HepG2 (cell line): ENCODE results near the gene C20orf204. TPM values are rescaled to one million over a fixed set of nuclear protein-coding genes. Genes with fewer than 3 reads are reported as not detected.
A peak's percentile ranks its signal among the peaks of the same experiment; 100 is the strongest.

Source experiments
- ARID2 ChIP-seq: sonication (generic); formaldehyde crosslinking; IDR thresholded peaks from 2 replicates; pipeline ENCODE4 v1.8.1; 2022; ENCODE audit warnings: mild to moderate bottlenecking, missing genetic modification reagents, borderline replicate concordance
- BCLAF1 ChIP-seq: fragments of 450-650 bp; IDR thresholded peaks from 2 replicates; pipeline ENCODE4 v1.6.1; 2017; ENCODE audit warnings: mild to moderate bottlenecking
- KAT7 ChIP-seq: IDR thresholded peaks from 2 replicates; pipeline ENCODE4 v1.6.1; 2018; ENCODE audit warnings: borderline replicate concordance, missing compliant biosample characterization
- LCORL ChIP-seq, 2 experiments: fragments of 450-650 bp in 1 of 2; sonication (generic) in 1 of 2; formaldehyde crosslinking in 1 of 2; IDR thresholded peaks; 2 replicates each; pipeline versions ENCODE4 v1.5.0 to v1.6.1; 2017 to 2020; ENCODE audit warnings: antibody characterized with exemption in 1 of 2, missing genetic modification reagents in 1 of 2
- MYPOP ChIP-seq: sonication (generic); formaldehyde crosslinking; IDR thresholded peaks from 2 replicates; pipeline ENCODE4 v1.8.1; 2023; ENCODE audit warnings: mild to moderate bottlenecking, moderate library complexity, missing genetic modification reagents
- RBM39 ChIP-seq: fragments of 200-400 bp; formaldehyde crosslinking; IDR thresholded peaks from one replicate; pipeline ENCODE4 v1.6.1; 2018; ENCODE audit warnings: antibody characterized with exemption, mild to moderate bottlenecking, low read depth, low read length; ENCODE audit not compliant: poor library complexity, severe bottlenecking
- ZBTB46 ChIP-seq: sonication (generic); formaldehyde crosslinking; IDR thresholded peaks from 2 replicates; pipeline ENCODE4 v1.4.0; 2020; ENCODE audit warnings: mild to moderate bottlenecking, missing genetic modification reagents, borderline replicate concordance
- ZFP37 ChIP-seq: sonication (generic); formaldehyde crosslinking; IDR thresholded peaks from 2 replicates; pipeline ENCODE4 v1.4.0; 2020; ENCODE audit warnings: missing genetic modification reagents, borderline replicate concordance
- ZFP82 ChIP-seq: sonication (generic); formaldehyde crosslinking; IDR thresholded peaks from 2 replicates; pipeline ENCODE4 v1.5.1; 2020; ENCODE audit warnings: mild to moderate bottlenecking, missing genetic modification reagents, borderline replicate concordance
- ZNF225 ChIP-seq: sonication (generic); formaldehyde crosslinking; IDR thresholded peaks from 2 replicates; pipeline ENCODE4 v1.4.0; 2020; ENCODE audit warnings: mild to moderate bottlenecking, missing genetic modification reagents
- ZNF546 ChIP-seq: sonication (generic); formaldehyde crosslinking; conservative IDR thresholded peaks from 2 replicates; pipeline ENCODE4 v1.8.1; 2023; ENCODE audit warnings: mild to moderate bottlenecking, missing genetic modification reagents
- ZNF556 ChIP-seq: sonication (generic); formaldehyde crosslinking; IDR thresholded peaks from 2 replicates; pipeline ENCODE4 v1.4.0; 2020; ENCODE audit warnings: mild to moderate bottlenecking, missing genetic modification reagents, borderline replicate concordance
- ZNF761 ChIP-seq: sonication (generic); formaldehyde crosslinking; conservative IDR thresholded peaks from 2 replicates; pipeline ENCODE4 v1.4.0; 2020; ENCODE audit warnings: mild to moderate bottlenecking, missing genetic modification reagents
- polyA plus RNA-seq, 8 experiments: library from polyadenylated mRNA; depleted of rRNA in 3 of 8; stranded (reverse) in 7 of 8; unstranded in 1 of 8; fragments of >200 nt; fragmentation: Illumina TruSeq in 4 of 8; extraction: Trizol in 4 of 8; gene quantifications; 2 replicates each; pipeline versions ENCODE4 v1.2.1 to v1.2.3, GENCODE V29; 2011 to 2016; ENCODE audit warnings: low read depth in 4 of 8, missing spikeins in 1 of 8, mixed read lengths in 1 of 8; ENCODE audit not compliant: insufficient read depth in 1 of 8
- total RNA-seq, 5 experiments: library from RNA; depleted of rRNA; stranded (reverse); fragments of >200 nt; fragmentation: Illumina TruSeq; extraction: Trizol; gene quantifications; 2 replicates each; pipeline ENCODE4 v1.2.3, GENCODE V29; 2016; ENCODE audit warnings: low read depth in 1 of 5
- TF ChIP-seq, protein P1 (sequence below): sonication (generic); formaldehyde crosslinking; IDR thresholded peaks from 2 replicates; pipeline ENCODE4 v1.8.1; 2022; ENCODE audit warnings: low read depth, mild to moderate bottlenecking, missing genetic modification reagents
- TF ChIP-seq, protein P2 (sequence below): sonication (generic); formaldehyde crosslinking; IDR thresholded peaks from 2 replicates; pipeline ENCODE4 v1.5.0; 2020; ENCODE audit warnings: mild to moderate bottlenecking, missing genetic modification reagents

The C20orf204 gene
- total and polyA plus RNA-seq, 2 of the 13 experiments (the other 11 are each of a cell fraction or from before 2014, with no cell fraction given) = 22.1 to 80.0 TPM

DNA sequence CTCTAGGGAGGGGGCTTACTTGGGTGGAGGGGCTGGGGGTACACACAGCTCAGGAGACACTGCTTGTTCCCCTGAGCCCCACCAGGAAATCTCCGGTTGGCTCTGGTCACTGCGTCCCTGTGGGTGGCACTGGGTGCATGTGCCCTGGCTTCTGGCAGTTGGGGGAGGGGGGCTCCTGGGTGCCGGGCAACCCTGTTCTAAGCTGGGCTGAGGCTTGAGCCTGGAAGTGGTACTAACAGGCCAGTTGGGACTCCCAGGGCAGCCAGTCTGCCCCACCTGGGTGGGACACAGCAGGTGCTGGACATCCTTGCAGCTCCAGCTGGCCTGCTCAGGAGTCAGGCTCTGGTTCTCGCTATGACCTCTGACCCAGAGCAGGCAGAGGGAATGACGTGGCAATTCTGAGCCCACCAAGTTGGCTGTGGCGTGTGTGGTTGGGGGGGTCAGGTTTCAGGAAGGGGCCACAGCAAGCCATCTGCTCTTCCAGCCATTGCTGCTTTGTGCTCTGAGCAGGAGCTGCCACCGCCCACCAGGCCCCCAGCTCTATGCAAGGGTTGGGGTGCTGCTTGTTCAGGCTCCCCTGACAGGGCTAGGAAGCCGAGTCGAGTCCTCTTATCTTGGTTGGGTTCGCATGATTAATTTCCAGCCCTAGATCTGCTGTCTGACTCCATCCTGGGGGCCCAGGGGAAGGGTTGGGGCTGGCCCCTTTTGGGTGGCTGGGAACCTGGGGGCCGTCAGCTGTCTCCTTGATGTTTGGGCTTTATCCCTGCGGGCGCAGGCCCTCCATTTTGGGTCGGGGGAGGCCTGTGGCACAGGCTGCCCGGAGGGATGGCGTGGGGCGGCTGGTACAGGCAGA is 590 bp downstream of the C20orf204 start (continued):
- no peak for TF ChIP-seq LCORL (IDR thresholded peaks at IDR 0.05)
- TF ChIP-seq LCORL (CRISPR knock-in tag; IDR thresholded peaks at IDR 0.05) = 0 out of 2 replicates have a peak, but pooled peaks have one; percentile 35
- TF ChIP-seq ZNF225 (CRISPR knock-in tag) = no peak; the same call in 1 of the 2 replicates
- no peak for TF ChIP-seq ZNF556 (CRISPR knock-in tag)
- TF ChIP-seq BCLAF1 = no peak
- TF ChIP-seq ZNF546 (CRISPR knock-in tag) = peak; percentile 41; the same call in 1 of the 2 replicates
- TF ChIP-seq ZNF761 (CRISPR knock-in tag) = 0 out of 2 replicates have a peak, but pooled peaks have one; percentile 5
- TF ChIP-seq, protein P1, sequence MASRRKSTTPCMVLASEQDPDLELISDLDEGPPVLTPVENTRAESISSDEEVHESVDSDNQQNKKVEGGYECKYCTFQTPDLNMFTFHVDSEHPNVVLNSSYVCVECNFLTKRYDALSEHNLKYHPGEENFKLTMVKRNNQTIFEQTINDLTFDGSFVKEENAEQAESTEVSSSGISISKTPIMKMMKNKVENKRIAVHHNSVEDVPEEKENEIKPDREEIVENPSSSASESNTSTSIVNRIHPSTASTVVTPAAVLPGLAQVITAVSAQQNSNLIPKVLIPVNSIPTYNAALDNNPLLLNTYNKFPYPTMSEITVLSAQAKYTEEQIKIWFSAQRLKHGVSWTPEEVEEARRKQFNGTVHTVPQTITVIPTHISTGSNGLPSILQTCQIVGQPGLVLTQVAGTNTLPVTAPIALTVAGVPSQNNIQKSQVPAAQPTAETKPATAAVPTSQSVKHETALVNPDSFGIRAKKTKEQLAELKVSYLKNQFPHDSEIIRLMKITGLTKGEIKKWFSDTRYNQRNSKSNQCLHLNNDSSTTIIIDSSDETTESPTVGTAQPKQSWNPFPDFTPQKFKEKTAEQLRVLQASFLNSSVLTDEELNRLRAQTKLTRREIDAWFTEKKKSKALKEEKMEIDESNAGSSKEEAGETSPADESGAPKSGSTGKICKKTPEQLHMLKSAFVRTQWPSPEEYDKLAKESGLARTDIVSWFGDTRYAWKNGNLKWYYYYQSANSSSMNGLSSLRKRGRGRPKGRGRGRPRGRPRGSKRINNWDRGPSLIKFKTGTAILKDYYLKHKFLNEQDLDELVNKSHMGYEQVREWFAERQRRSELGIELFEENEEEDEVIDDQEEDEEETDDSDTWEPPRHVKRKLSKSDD (CRISPR knock-in tag) = peak; percentile 16; the same call in 1 of the 2 replicates
- TF ChIP-seq, protein P2, sequence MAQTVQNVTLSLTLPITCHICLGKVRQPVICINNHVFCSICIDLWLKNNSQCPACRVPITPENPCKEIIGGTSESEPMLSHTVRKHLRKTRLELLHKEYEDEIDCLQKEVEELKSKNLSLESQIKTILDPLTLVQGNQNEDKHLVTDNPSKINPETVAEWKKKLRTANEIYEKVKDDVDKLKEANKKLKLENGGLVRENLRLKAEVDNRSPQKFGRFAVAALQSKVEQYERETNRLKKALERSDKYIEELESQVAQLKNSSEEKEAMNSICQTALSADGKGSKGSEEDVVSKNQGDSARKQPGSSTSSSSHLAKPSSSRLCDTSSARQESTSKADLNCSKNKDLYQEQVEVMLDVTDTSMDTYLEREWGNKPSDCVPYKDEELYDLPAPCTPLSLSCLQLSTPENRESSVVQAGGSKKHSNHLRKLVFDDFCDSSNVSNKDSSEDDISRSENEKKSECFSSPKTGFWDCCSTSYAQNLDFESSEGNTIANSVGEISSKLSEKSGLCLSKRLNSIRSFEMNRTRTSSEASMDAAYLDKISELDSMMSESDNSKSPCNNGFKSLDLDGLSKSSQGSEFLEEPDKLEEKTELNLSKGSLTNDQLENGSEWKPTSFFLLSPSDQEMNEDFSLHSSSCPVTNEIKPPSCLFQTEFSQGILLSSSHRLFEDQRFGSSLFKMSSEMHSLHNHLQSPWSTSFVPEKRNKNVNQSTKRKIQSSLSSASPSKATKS (CRISPR knock-in tag) = no peak
- 0 out of 2 replicates have a peak, but pooled peaks have one; percentile 22 for TF ChIP-seq ARID2 (CRISPR knock-in tag)
- peak; percentile 30 for TF ChIP-seq RBM39
- 0 out of 2 replicates have a peak, but pooled peaks have one; percentile 35 for TF ChIP-seq ZFP37 (CRISPR knock-in tag)
- peak; percentile 61; the same call in 1 of the 2 replicates for TF ChIP-seq ZFP82 (CRISPR knock-in tag)
- TF ChIP-seq ZBTB46 (CRISPR knock-in tag) = peak; percentile 91
- TF ChIP-seq KAT7 (CRISPR knock-in tag) = no peak
- peak; percentile 13; the same call in 1 of the 2 replicates for TF ChIP-seq MYPOP (CRISPR knock-in tag)
